HG03139 (cell line): Measurements from ENCODE around the gene THBS4.
A peak's percentile ranks its signal among the peaks of the same experiment; 100 is the strongest.

Source experiments
- ATAC-seq: cut with Tn5 transposase; IDR thresholded peaks from one replicate; pipeline ENCODE4 v1.9.1; 2021; ENCODE audit not compliant: unreplicated experiment

Gene THBS4

GRCh38 chr5:80034962-80035821, at the start of gene THBS4:
Gene THBS4 (plus strand): TSS chr5:80035348. CDS start chr5:80035538, 190 bp downstream.
- no peak for ATAC-seq

GRCh38 chr5:79986260-79986659, 48.9 kb upstream of the THBS4 start:
- no peak for ATAC-seq

- no peak for ATAC-seq
These were observed 44.9 kb upstream of the THBS4 start for GRCh38 chr5:79990205-79990597.

- ATAC-seq, result peak; percentile 89
These were observed 44.3 kb upstream of the THBS4 start, which contains the start of gene MTX3 for GRCh38 chr5:79990598-79991507. Gene MTX3 (minus strand): TSS chr5:79991262. CDS start chr5:79991238, 24 bp downstream.

GRCh38 chr5:79992891-79993657, 42.1 kb upstream of the THBS4 start:
- no peak for ATAC-seq

GRCh38 chr5:79999722-80000121, 35.4 kb upstream of the THBS4 start:
- no peak for ATAC-seq

GRCh38 chr5:80002677-80003076, 32.5 kb upstream of the THBS4 start:
- ATAC-seq, result no peak

GRCh38 chr5:80008995-80009765, 26.0 kb upstream of the THBS4 start:
- no peak for ATAC-seq

GRCh38 chr5:80010754-80011392, 24.3 kb upstream of the THBS4 start:
- no peak for ATAC-seq

- ATAC-seq, result no peak
These were observed 10.1 kb upstream of the THBS4 start for GRCh38 chr5:80025069-80025468.

GRCh38 chr5:80026841-80027240, 8.3 kb upstream of the THBS4 start:
- ATAC-seq, result no peak

- no peak for ATAC-seq
These were observed 4.0 kb upstream of the THBS4 start for GRCh38 chr5:80031109-80031508.

- no peak for ATAC-seq
These were observed 1.6 kb upstream of the THBS4 start for GRCh38 chr5:80033513-80033912.

GRCh38 chr5:80034559-80034958, 589 bp upstream of the THBS4 start:
- ATAC-seq, result no peak

GRCh38 chr5:80035839-80036238, 691 bp downstream of the THBS4 start:
- no peak for ATAC-seq

GRCh38 chr5:80036615-80037014, 1.5 kb downstream of the THBS4 start:
- ATAC-seq, result no peak

- no peak for ATAC-seq
These were observed 2.2 kb downstream of the THBS4 start for GRCh38 chr5:80037366-80037765.

GRCh38 chr5:80039650-80040049, 4.5 kb downstream of the THBS4 start:
- ATAC-seq, result no peak

GRCh38 chr5:80041527-80041926, 6.4 kb downstream of the THBS4 start:
- ATAC-seq, result no peak

GRCh38 chr5:80042330-80042729, 7.2 kb downstream of the THBS4 start:
- ATAC-seq, result no peak
